ENCODE measurements around the gene PODXL2.

- TF ChIP-seq, protein P1, sequence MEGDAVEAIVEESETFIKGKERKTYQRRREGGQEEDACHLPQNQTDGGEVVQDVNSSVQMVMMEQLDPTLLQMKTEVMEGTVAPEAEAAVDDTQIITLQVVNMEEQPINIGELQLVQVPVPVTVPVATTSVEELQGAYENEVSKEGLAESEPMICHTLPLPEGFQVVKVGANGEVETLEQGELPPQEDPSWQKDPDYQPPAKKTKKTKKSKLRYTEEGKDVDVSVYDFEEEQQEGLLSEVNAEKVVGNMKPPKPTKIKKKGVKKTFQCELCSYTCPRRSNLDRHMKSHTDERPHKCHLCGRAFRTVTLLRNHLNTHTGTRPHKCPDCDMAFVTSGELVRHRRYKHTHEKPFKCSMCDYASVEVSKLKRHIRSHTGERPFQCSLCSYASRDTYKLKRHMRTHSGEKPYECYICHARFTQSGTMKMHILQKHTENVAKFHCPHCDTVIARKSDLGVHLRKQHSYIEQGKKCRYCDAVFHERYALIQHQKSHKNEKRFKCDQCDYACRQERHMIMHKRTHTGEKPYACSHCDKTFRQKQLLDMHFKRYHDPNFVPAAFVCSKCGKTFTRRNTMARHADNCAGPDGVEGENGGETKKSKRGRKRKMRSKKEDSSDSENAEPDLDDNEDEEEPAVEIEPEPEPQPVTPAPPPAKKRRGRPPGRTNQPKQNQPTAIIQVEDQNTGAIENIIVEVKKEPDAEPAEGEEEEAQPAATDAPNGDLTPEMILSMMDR (IDR thresholded peaks at IDR 0.05), result no peak
- no peak for TF ChIP-seq EZH2 (IDR thresholded peaks at IDR 0.05; ENCODE audit: borderline replicate concordance, insufficient read depth, low read depth, low read length, poor library complexity, severe bottlenecking)
These were observed 6.0 kb upstream of the PODXL2 start for GRCh38 chr3:127622772-127623576.

All from B cell (primary cell).